Smooth muscle cell (in vitro differentiated cells): Measurements from ENCODE around the gene OSGIN1. TPM values are rescaled to one million over a fixed set of nuclear protein-coding genes. Genes with fewer than 3 reads are reported as not detected.

Experiments
- DNase-seq: peaks from one replicate; lab custom pipeline; 2025; ENCODE audit not compliant: unreplicated experiment; lab: John Stamatoyannopoulos, UW
- H2AFZ ChIP-seq: fragments of 200-600 bp; sonication (generic); 2 replicates; pipeline ENCODE4 v1.6.0; 2016; ENCODE audit warnings: antibody characterized with exemption, low read depth, mild to moderate bottlenecking
- H3F3A ChIP-seq: fragments of 200-600 bp; sonication (generic); 2 replicates; pipeline ENCODE4 v1.6.0; 2017; ENCODE audit warnings: antibody characterized with exemption, low read depth
- H3K27ac ChIP-seq: fragments of 200-600 bp; sonication (generic); 2 replicates; pipeline ENCODE4 v1.5.1; 2016; ENCODE audit warnings: low read depth, mild to moderate bottlenecking
- H3K27me3 ChIP-seq: fragments of 200-600 bp; sonication (generic); 2 replicates; pipeline ENCODE4 v1.6.1; 2016; ENCODE audit warnings: low read depth, mild to moderate bottlenecking
- H3K36me3 ChIP-seq: fragments of 200-600 bp; sonication (generic); 2 replicates; pipeline ENCODE4 v1.5.1; 2016; ENCODE audit warnings: low read depth
- H3K4me1 ChIP-seq: fragments of 200-600 bp; sonication (generic); 2 replicates; pipeline ENCODE4 v1.5.1; 2016; ENCODE audit warnings: low read depth
- H3K4me2 ChIP-seq: fragments of 200-600 bp; sonication (generic); 2 replicates; pipeline ENCODE4 v1.6.0; 2016; ENCODE audit warnings: mild to moderate bottlenecking
- H3K4me3 ChIP-seq: fragments of 200-600 bp; sonication (generic); 2 replicates; pipeline ENCODE4 v1.5.1; 2016; ENCODE audit warnings: mild to moderate bottlenecking
- H3K79me2 ChIP-seq: fragments of 200-600 bp; sonication (generic); 2 replicates; pipeline ENCODE4 v1.6.0; 2016; ENCODE audit warnings: low read depth, mild to moderate bottlenecking
- H3K9ac ChIP-seq: fragments of 200-600 bp; sonication (generic); 2 replicates; pipeline ENCODE4 v1.6.0; 2016; ENCODE audit warnings: low read depth
- H3K9me3 ChIP-seq: fragments of 200-600 bp; sonication (generic); replicated peaks from 2 replicates; pipeline ENCODE4 v1.5.1; 2016; ENCODE audit warnings: low read depth
- H4K20me1 ChIP-seq: fragments of 200-600 bp; sonication (generic); 2 replicates; pipeline ENCODE4 v1.6.0; 2016; ENCODE audit warnings: low read depth
- CTCF ChIP-seq: fragments of 200-600 bp; sonication (generic); IDR thresholded peaks from 2 replicates; pipeline ENCODE4 v1.5.1; 2017; ENCODE audit warnings: borderline replicate concordance, mild to moderate bottlenecking, antibody characterized with exemption; ENCODE audit not compliant: insufficient read depth, poor library complexity, severe bottlenecking
- WGBS: methylation state at CpG from one replicate; pipeline ENCODE4 v1.1.7; 2016; ENCODE audit warnings: low lambda C conversion rate; 5-methylcytosine and 5-hydroxymethylcytosine counted together
- polyA plus RNA-seq: library from polyadenylated mRNA; unstranded; fragments of >200 nt; fragmentation: Nextera tagmentation; extraction: Ambion mirVana; gene quantifications from 2 replicates; pipeline ENCODE4 v1.2.1, GENCODE V29; 2016
- total RNA-seq: library from RNA; depleted of rRNA; stranded (reverse); fragments of >200 nt; gene quantifications from 2 replicates; pipeline ENCODE4 v1.2.3, GENCODE V29; 2014

The OSGIN1 gene
- total and polyA plus RNA-seq, 2 experiments from 2014 or later: 8.9 to 12.4 TPM

- Histone ChIP-seq H3K4me1 (peaks cover 18% of the 10 kb centered on the region), H3K9ac (no peak overlapping the region), H3F3A (peaks cover 16% of the 10 kb centered on the region), H3K27me3 (no peaks in the 10 kb centered on the region), H3K27ac (no peak overlapping the region), H3K4me3 (no peak overlapping the region), H2AFZ (no peak overlapping the region), H3K4me2 (peak overlapping the region; percentile 47), H3K79me2 (no peaks in the 10 kb centered on the region), H3K36me3 (no peaks in the 10 kb centered on the region), H3K9me3 (no peaks in the 10 kb centered on the region), H4K20me1 (peaks cover 4% of the 10 kb centered on the region)
- no peak for TF ChIP-seq CTCF
- 49% methylated on average over 17 of the region's 17 CpGs for WGBS
- DNase-seq: no peak
These were observed 23.1 kb upstream of the OSGIN1 start for GRCh38 chr16:83929811-83930555.

DNA sequence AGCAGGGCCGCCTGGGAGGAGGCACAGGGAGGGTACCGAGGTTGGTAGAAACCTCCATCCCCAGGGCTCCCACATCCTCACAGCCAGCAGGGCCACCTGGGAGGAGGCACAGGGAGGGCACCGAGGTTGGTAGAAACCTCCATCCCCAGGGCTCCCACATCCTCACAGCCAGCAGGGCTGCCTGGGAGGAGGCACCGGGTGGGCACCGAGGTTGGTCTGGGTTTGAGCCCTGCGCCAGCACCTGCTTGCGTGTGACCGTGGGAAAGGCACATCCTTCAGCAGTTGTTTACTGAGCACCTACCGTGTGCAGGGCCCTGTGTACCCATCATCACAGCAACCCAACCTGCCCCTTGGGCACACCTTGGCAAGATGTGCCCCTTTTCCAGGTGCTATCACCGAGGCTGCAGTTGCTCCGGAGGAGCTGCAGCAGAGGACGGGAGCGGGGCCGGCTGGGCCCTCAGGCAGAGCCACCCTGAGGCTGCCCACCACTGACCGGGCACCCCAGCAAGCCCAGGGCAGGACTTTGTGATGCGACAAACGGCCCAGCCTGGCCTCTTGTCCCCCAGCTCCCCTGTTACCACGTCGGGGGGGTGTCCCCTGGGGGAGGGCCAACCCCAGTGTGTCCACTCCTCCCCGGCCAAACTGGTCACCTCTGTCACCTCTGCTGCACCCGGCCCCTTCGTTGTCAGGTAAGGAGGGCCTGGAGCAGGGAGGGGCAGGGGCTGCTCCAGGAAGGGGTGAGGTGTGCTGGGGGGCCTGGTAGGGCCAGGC, 22.1 kb upstream of the OSGIN1 start:
- H3K9ac ChIP-seq: no peak overlapping the region
- no peaks in the 10 kb centered on the region for H3K36me3 ChIP-seq
- TF ChIP-seq CTCF: no peak
- no peaks in the 10 kb centered on the region for H3K27me3 ChIP-seq
- WGBS: 91% methylated on average over 17 of the region's 22 CpGs
- peaks cover 16% of the 10 kb centered on the region for H3F3A ChIP-seq
- no peak overlapping the region for H3K4me2 ChIP-seq
- no peaks in the 10 kb centered on the region for H3K79me2 ChIP-seq
- H3K4me1 ChIP-seq: peaks cover 18% of the 10 kb centered on the region
- no peaks in the 10 kb centered on the region for H3K9me3 ChIP-seq
- H3K4me3 ChIP-seq: no peak overlapping the region
- DNase-seq: no peak
- H3K27ac ChIP-seq: no peak overlapping the region
- peaks cover 4% of the 10 kb centered on the region for H4K20me1 ChIP-seq
- H2AFZ ChIP-seq: no peak overlapping the region

DNA sequence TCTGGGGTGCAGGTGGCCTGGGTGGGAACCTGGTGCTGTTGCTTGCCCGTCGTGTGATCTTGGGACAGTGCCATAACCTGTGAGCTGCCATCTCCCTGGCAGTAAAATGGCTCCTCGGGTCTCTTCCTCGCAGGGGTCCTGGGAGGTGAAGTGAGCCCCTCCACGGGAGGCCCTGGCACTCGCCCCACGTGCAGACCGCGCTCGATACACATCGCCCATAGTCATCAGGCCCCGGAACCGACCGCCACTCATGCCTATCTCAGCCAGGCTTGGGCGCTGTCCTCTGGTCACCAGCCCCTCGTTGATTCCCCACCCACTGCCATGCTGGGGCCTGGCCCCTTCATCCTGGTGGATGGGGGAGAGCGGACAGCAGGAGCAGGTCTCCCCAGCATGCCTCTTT, 21.5 kb upstream of the OSGIN1 start:
- Histone ChIP-seq H3K36me3 (no peaks in the 10 kb centered on the region), H3K9ac (no peak overlapping the region), H2AFZ (no peak overlapping the region), H3K79me2 (no peaks in the 10 kb centered on the region), H3K4me2 (no peak overlapping the region), H3K27ac (no peak overlapping the region), H3K4me1 (peaks cover 18% of the 10 kb centered on the region), H4K20me1 (peaks cover 4% of the 10 kb centered on the region), H3K27me3 (no peaks in the 10 kb centered on the region), H3K4me3 (no peak overlapping the region), H3K9me3 (no peaks in the 10 kb centered on the region), H3F3A (peaks cover 16% of the 10 kb centered on the region)
- no peak for DNase-seq
- WGBS: 98% methylated on average over 16 of the region's 17 CpGs
- TF ChIP-seq CTCF: no peak
